HCT116 (cell line): ENCODE data around the gene TMEM116.

Experiments
- ATF3 ChIP-seq: IDR thresholded peaks from 2 replicates; pipeline ENCODE4 v1.6.1; 2012
- CEBPB ChIP-seq: IDR thresholded peaks from 2 replicates; pipeline ENCODE4 v1.6.1; 2012; ENCODE audit warnings: low read depth
- CTCF ChIP-seq, 3 experiments: fragments of 200-600 bp in 1 of 3; sonication (generic) in 1 of 3; IDR thresholded peaks in 2 of 3; conservative IDR thresholded peaks in 1 of 3; 2 replicates each; pipeline ENCODE4 v1.5.1; 2012 to 2017; ENCODE audit warnings: low read depth in 2 of 3, low read length in 2 of 3, antibody characterized with exemption in 1 of 3, borderline replicate concordance in 1 of 3, control low read depth in 1 of 3, mild to moderate bottlenecking in 1 of 3, mixed read lengths in 1 of 3, mixed run types in 1 of 3, moderate library complexity in 1 of 3; ENCODE audit not compliant: insufficient read depth in 1 of 3
- EZH2 ChIP-seq: fragments of 200-600 bp; sonication (generic); IDR thresholded peaks from 2 replicates; pipeline ENCODE4 v1.6.1; 2017; ENCODE audit warnings: antibody characterized with exemption, mixed run types
- MAX ChIP-seq: IDR thresholded peaks from 2 replicates; pipeline ENCODE4 v1.6.1; 2012
- POLR2A ChIP-seq: IDR thresholded peaks from 2 replicates; pipeline ENCODE4 v1.7.0; 2011; ENCODE audit warnings: borderline replicate concordance; ENCODE audit not compliant: insufficient read depth, insufficient read length; ENCODE audit errors: extremely low read depth
- POLR2AphosphoS5 ChIP-seq: IDR thresholded peaks from 2 replicates; pipeline ENCODE4 v1.6.1; 2011; ENCODE audit warnings: mild to moderate bottlenecking, low read depth, low read length, moderate library complexity
- RAD21 ChIP-seq: IDR thresholded peaks from 2 replicates; pipeline ENCODE4 v1.6.1; 2012; ENCODE audit warnings: low read depth, mild to moderate bottlenecking
- REST ChIP-seq: IDR thresholded peaks from 2 replicates; pipeline ENCODE4 v1.6.1; 2012; ENCODE audit warnings: low read depth
- SIN3A ChIP-seq: IDR thresholded peaks from 2 replicates; pipeline ENCODE4 v1.6.1; 2012; ENCODE audit warnings: low read depth
- YY1 ChIP-seq: IDR thresholded peaks from 2 replicates; pipeline ENCODE4 v1.6.1; 2011; ENCODE audit warnings: low read length, low read depth, moderate library complexity, mild to moderate bottlenecking; ENCODE audit not compliant: insufficient replicate concordance; ENCODE audit errors: extremely low read depth
- ZFX ChIP-seq: fragments of 450-650 bp; IDR thresholded peaks from 2 replicates; pipeline ENCODE4 v1.6.1; 2017
- ZNF274 ChIP-seq: fragments of 200-500 bp; sonication (Bioruptor generic); IDR thresholded peaks from 2 replicates; pipeline ENCODE4 v1.6.1; 2014; ENCODE audit warnings: mild to moderate bottlenecking, low read depth, low read length, inconsistent platforms
- TF ChIP-seq, protein P1 (sequence below): IDR thresholded peaks from 2 replicates; pipeline ENCODE4 v1.6.1; 2011; ENCODE audit warnings: mild to moderate bottlenecking, low read length, moderate library complexity; ENCODE audit not compliant: insufficient replicate concordance; ENCODE audit errors: extremely low read depth

DNA sequence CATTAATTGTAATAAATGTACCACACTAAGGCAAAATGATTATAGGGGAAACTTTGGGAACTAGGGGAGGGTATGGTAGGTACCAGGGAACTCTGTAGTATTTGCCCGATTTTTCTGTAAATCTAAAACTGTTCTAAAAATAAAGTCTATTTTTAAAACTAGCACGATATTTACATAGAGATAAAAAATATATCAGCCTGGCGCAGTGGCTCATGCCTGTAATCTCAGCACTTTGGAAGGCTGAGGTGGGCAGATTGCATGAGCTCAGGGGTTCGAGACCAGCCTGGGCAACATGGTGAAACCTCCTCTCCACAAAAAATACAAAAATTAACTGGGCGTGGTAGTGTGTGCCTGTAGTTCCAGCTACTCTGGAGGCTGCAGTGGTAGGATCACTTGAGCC is 32.4 kb downstream of the TMEM116 start:
- TF ChIP-seq EZH2 (no peak), MAX (no peak), CTCF (IDR thresholded peaks at IDR 0.05 in 2 of 3, conservative IDR thresholded peaks at IDR 0.05 in 1 of 3; ENCODE audit: borderline replicate concordance in 1 of 3, insufficient read depth in 1 of 3, low read depth in 2 of 3, low read length in 2 of 3) (no peak), POLR2A (no peak), SIN3A (no peak), YY1 (no peak), ZNF274 (no peak), POLR2AphosphoS5 (no peak), ZFX (no peak), REST (no peak), ATF3 (no peak), RAD21 (no peak), CEBPB (no peak)
- TF ChIP-seq, protein P1, sequence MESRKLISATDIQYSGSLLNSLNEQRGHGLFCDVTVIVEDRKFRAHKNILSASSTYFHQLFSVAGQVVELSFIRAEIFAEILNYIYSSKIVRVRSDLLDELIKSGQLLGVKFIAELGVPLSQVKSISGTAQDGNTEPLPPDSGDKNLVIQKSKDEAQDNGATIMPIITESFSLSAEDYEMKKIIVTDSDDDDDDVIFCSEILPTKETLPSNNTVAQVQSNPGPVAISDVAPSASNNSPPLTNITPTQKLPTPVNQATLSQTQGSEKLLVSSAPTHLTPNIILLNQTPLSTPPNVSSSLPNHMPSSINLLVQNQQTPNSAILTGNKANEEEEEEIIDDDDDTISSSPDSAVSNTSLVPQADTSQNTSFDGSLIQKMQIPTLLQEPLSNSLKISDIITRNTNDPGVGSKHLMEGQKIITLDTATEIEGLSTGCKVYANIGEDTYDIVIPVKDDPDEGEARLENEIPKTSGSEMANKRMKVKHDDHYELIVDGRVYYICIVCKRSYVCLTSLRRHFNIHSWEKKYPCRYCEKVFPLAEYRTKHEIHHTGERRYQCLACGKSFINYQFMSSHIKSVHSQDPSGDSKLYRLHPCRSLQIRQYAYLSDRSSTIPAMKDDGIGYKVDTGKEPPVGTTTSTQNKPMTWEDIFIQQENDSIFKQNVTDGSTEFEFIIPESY = no peak
